Loucy (cell line): ENCODE results near the gene SLX9.
"Not testable (repeated sequence)": the region's sequence is repeated elsewhere in the genome, so short reads cannot be mapped to it uniquely, and the experiment has no call there.

Source experiments
- H2AFZ ChIP-seq: fragments of 200-600 bp; sonication (generic); 2 replicates; pipeline ENCODE4 v1.6.0; 2016; ENCODE audit warnings: antibody characterized with exemption, mild to moderate bottlenecking, low read length, moderate library complexity
- H3F3A ChIP-seq: fragments of 200-600 bp; 2 replicates; pipeline ENCODE4 v1.6.0; 2016; ENCODE audit warnings: antibody characterized with exemption, low read depth, mild to moderate bottlenecking
- H3K27me3 ChIP-seq: fragments of 200-600 bp; sonication (generic); 2 replicates; pipeline ENCODE4 v1.6.1; 2014; ENCODE audit warnings: low read length, mild to moderate bottlenecking; ENCODE audit not compliant: insufficient read depth, poor library complexity, severe bottlenecking
- H3K36me3 ChIP-seq: fragments of 200-600 bp; sonication (generic); 2 replicates; pipeline ENCODE4 v1.6.1; 2016; ENCODE audit warnings: low read length; ENCODE audit not compliant: insufficient read depth
- H3K4me1 ChIP-seq: fragments of 200-600 bp; sonication (generic); 2 replicates; pipeline ENCODE4 v1.5.1; 2014; ENCODE audit warnings: low read length, mild to moderate bottlenecking; ENCODE audit not compliant: insufficient read depth, poor library complexity, severe bottlenecking
- H3K4me2 ChIP-seq: fragments of 200-600 bp; sonication (generic); 2 replicates; pipeline ENCODE4 v1.6.0; 2014; ENCODE audit warnings: antibody characterized with exemption, low read length, low read depth, mild to moderate bottlenecking; ENCODE audit not compliant: poor library complexity, severe bottlenecking
- H3K4me3 ChIP-seq: fragments of 200-600 bp; sonication (generic); 2 replicates; pipeline ENCODE4 v1.5.1; 2014; ENCODE audit warnings: low read length, mild to moderate bottlenecking, mixed read lengths; ENCODE audit not compliant: poor library complexity, severe bottlenecking
- H3K79me2 ChIP-seq: fragments of 200-600 bp; sonication (generic); 2 replicates; pipeline ENCODE4 v1.6.1; 2014; ENCODE audit warnings: low read length; ENCODE audit not compliant: insufficient read depth
- H3K9ac ChIP-seq: fragments of 200-600 bp; sonication (generic); 2 replicates; pipeline ENCODE4 v1.6.0; 2014; ENCODE audit warnings: mild to moderate bottlenecking, low read depth, low read length, moderate library complexity; ENCODE audit not compliant: poor library complexity, severe bottlenecking
- H3K9me2 ChIP-seq: fragments of 200-600 bp; sonication (generic); replicated peaks from 2 replicates; pipeline ENCODE4 v1.6.1; 2016; ENCODE audit warnings: low read depth, low read length, mixed read lengths
- H3K9me3 ChIP-seq: fragments of 200-600 bp; sonication (generic); 2 replicates; pipeline ENCODE4 v1.6.1; 2014; ENCODE audit warnings: mild to moderate bottlenecking, antibody characterized with exemption, low read length, low read depth; ENCODE audit not compliant: insufficient read depth
- H4K20me1 ChIP-seq: fragments of 200-600 bp; sonication (generic); 2 replicates; pipeline ENCODE4 v1.6.0; 2014; ENCODE audit warnings: antibody characterized with exemption, low read length, mild to moderate bottlenecking; ENCODE audit not compliant: insufficient read depth, poor library complexity, severe bottlenecking
- EZH2phosphoT487 ChIP-seq: fragments of 200-600 bp; IDR thresholded peaks from 2 replicates; pipeline ENCODE4 v1.6.1; 2018; ENCODE audit warnings: antibody characterized with exemption, mild to moderate bottlenecking, moderate library complexity, borderline replicate concordance
- TF ChIP-seq, protein P1 (sequence below): fragments of 200-600 bp; sonication (generic); conservative IDR thresholded peaks from 2 replicates; pipeline ENCODE4 v1.5.1; 2014; ENCODE audit warnings: mild to moderate bottlenecking, antibody characterized with exemption, low read length

Gene SLX9

DNA sequence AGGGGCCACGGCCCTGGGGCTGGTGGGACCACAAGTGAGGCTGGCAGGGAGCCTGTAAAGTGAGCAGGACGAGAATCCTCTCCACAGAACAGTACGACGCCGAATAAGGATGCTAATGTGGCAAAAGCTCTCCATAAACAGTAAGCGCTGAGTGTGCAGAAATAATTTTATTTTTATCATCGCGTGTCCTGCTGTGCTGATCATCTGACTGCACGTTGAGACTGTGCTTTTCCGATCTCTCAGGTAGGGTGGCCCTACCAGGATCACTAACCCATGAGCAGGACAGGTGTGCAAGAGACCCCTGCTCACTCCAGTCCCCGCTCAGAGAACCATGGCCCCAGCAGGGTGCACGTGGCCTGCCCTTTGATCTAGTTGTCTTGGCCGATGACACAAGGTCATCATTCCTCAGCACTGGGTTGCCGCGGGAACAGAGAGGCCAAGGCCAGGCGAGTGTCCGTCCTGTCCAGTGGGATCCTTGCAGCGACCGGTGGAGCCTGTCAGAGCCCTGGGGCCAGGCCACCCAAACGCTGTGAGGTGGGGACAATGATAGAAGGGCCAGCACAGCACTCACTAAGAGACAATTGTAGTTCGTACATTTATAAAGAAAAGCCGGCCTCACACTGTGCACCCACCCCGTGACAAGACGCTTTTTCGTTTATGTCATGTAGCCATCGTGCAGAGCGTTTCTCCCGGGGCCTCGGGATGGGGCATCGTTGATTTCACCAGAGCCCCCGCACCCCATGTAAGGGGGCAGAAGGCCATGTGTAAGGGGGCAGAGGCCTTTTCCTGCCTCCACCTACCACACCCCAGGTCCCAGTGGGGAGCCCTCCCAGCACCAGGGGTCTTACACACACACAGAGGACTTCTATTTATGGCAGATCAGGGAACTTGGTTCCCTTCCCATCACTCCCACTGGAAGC, 81.9 kb downstream of the SLX9 start:
- no peak overlapping the region for H3K4me3 ChIP-seq
- no peak for TF ChIP-seq EZH2phosphoT487
- TF ChIP-seq, protein P1, sequence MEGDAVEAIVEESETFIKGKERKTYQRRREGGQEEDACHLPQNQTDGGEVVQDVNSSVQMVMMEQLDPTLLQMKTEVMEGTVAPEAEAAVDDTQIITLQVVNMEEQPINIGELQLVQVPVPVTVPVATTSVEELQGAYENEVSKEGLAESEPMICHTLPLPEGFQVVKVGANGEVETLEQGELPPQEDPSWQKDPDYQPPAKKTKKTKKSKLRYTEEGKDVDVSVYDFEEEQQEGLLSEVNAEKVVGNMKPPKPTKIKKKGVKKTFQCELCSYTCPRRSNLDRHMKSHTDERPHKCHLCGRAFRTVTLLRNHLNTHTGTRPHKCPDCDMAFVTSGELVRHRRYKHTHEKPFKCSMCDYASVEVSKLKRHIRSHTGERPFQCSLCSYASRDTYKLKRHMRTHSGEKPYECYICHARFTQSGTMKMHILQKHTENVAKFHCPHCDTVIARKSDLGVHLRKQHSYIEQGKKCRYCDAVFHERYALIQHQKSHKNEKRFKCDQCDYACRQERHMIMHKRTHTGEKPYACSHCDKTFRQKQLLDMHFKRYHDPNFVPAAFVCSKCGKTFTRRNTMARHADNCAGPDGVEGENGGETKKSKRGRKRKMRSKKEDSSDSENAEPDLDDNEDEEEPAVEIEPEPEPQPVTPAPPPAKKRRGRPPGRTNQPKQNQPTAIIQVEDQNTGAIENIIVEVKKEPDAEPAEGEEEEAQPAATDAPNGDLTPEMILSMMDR, result no peak
- H2AFZ ChIP-seq, result no peak overlapping the region
- H4K20me1 ChIP-seq, result no peaks in the 10 kb centered on the region
- no peaks in the 10 kb centered on the region for H3K27me3 ChIP-seq
- no peak overlapping the region for H3K4me2 ChIP-seq
- peaks cover 5% of the 10 kb centered on the region; the same call in 1 of the 2 replicates for H3K9me3 ChIP-seq
- no peaks in the 10 kb centered on the region for H3K4me1 ChIP-seq
- H3K9ac ChIP-seq, result no peak overlapping the region
- no peaks in the 10 kb centered on the region for H3F3A ChIP-seq
- H3K9me2 ChIP-seq, result no peaks in the 10 kb centered on the region
- no peaks in the 10 kb centered on the region for H3K36me3 ChIP-seq
- H3K79me2 ChIP-seq, result no peaks in the 10 kb centered on the region

DNA sequence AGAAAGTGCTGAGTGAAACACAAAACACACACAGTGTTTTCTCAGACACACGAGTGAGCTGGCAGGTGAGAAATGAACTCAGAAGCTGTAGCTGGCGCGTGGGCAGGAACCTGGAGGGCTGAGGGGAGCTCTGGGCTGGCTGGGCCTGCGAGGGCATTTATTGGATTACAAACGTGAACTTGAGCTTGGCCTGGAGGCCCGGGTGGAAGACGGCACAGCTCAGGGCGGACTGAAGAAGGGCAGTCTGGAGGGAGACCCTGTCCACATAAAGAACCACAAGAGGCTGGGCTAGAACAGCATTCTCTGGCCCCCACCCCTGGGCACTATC, 82.5 kb downstream of the SLX9 start:
- Histone ChIP-seq H3F3A (no peaks in the 10 kb centered on the region), H3K4me1 (no peaks in the 10 kb centered on the region), H3K9me3 (peaks cover 5% of the 10 kb centered on the region; the same call in 1 of the 2 replicates), H3K4me3 (no peak overlapping the region), H3K9ac (no peak overlapping the region), H3K9me2 (no peaks in the 10 kb centered on the region), H2AFZ (no peak overlapping the region), H3K36me3 (no peaks in the 10 kb centered on the region), H3K79me2 (no peaks in the 10 kb centered on the region), H4K20me1 (no peaks in the 10 kb centered on the region), H3K4me2 (no peak overlapping the region), H3K27me3 (no peaks in the 10 kb centered on the region)
- TF ChIP-seq, protein P1, result no peak

GRCh38 chr21:45022736-45023135, 82.9 kb downstream of the SLX9 start:
- Histone ChIP-seq H3K9me2 (no peaks in the 10 kb centered on the region), H3K4me3 (no peak overlapping the region), H3K36me3 (no peaks in the 10 kb centered on the region), H3K9ac (no peak overlapping the region), H3K4me1 (no peaks in the 10 kb centered on the region), H2AFZ (no peak overlapping the region), H3F3A (no peaks in the 10 kb centered on the region), H4K20me1 (no peaks in the 10 kb centered on the region), H3K9me3 (peaks cover 5% of the 10 kb centered on the region; the same call in 1 of the 2 replicates), H3K79me2 (no peaks in the 10 kb centered on the region), H3K27me3 (no peaks in the 10 kb centered on the region), H3K4me2 (no peak overlapping the region)
- TF ChIP-seq, protein P1, result no peak
- no peak for TF ChIP-seq EZH2phosphoT487

DNA sequence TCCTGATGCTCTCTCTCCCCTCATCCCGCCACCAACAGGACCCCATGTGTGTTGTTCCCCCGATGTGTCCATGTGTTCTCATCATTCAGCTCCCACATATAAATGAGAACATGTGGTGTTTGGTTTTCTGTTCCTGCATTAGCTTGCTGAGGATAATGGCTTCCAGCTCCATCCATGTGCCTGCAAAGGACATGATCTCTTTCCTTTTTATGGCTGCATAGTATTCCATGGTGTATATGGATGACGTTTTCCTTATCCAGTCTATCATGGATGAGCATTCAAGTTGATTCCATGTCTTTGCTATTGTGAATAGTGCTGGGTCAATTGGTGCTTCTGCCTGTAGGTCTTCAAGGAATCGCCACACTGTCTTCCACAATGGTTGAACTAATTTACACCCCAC, 84.7 kb downstream of the SLX9 start:
- H3K4me2 ChIP-seq, H3K79me2 ChIP-seq, H3K4me1 ChIP-seq, H3K9me2 ChIP-seq, H3K4me3 ChIP-seq, H3K9me3 ChIP-seq, H2AFZ ChIP-seq, H3F3A ChIP-seq, H4K20me1 ChIP-seq, H3K27me3 ChIP-seq, H3K9ac ChIP-seq, H3K36me3 ChIP-seq: not testable (repeated sequence)
